OCI-LY7 (cell line): ENCODE results near the gene MAU2.

Experiments used
- CTCF ChIP-seq: fragments of 200-600 bp; sonication (generic); conservative IDR thresholded peaks from 2 replicates; pipeline ENCODE4 v1.5.1; 2014; ENCODE audit warnings: mild to moderate bottlenecking, antibody characterized with exemption, low read length, moderate library complexity, mixed read lengths
- EZH2phosphoT487 ChIP-seq: fragments of 200-600 bp; sonication (generic); IDR thresholded peaks from 2 replicates; pipeline ENCODE4 v1.6.1; 2018; ENCODE audit warnings: low read depth, borderline replicate concordance, mild to moderate bottlenecking, mixed run types, antibody characterized with exemption, low read length, moderate library complexity, mixed read lengths

- TF ChIP-seq CTCF, result no peak
- TF ChIP-seq EZH2phosphoT487, result no peak
These were observed 50.4 kb downstream of the MAU2 start for GRCh38 chr19:19371059-19371458.
